Activated CD4-positive, alpha-beta T cell treated with anti-CD3 and anti-CD28 coated beads, Interleukin-2, amount 10 ng/mL, durations not matched to agents 7 days and 5 days (primary cell): Measurements from ENCODE around the gene SANBR. TPM values are rescaled to one million over a fixed set of nuclear protein-coding genes. Genes with fewer than 3 reads are reported as not detected.

Source experiments
- CTCF ChIA-PET: fragments of 350-600 bp; sonication (Branson Sonifier 250); formaldehyde crosslinking; loops from one replicate; lab custom pipeline; 2021; ENCODE audit warnings: antibody characterized with exemption; lab: Charles Lee
- POLR2A ChIA-PET: fragments of 350-600 bp; sonication (Branson Sonifier 250); formaldehyde crosslinking; loops from one replicate; lab custom pipeline; 2021; ENCODE audit warnings: antibody characterized with exemption; lab: Charles Lee
- DNase-seq: peaks from one replicate; pipeline ENCODE4 v3.0.0-alpha.2; 2020
- H3K27ac Mint-ChIP-seq: one replicate; pipeline ENCODE4 v1.8.0; 2021; ENCODE audit warnings: mild to moderate bottlenecking, moderate library complexity, mixed read lengths
- H3K27me3 Mint-ChIP-seq: one replicate; pipeline ENCODE4 v1.8.0; 2021; ENCODE audit warnings: mixed read lengths
- H3K36me3 Mint-ChIP-seq: one replicate; pipeline ENCODE4 v1.8.0; 2021; ENCODE audit warnings: low read depth, mixed read lengths
- H3K4me1 Mint-ChIP-seq: one replicate; pipeline ENCODE4 v1.8.0; 2021; ENCODE audit warnings: mixed read lengths
- H3K4me3 Mint-ChIP-seq: one replicate; pipeline ENCODE4 v1.8.0; 2021; ENCODE audit warnings: mild to moderate bottlenecking, moderate library complexity, mixed read lengths
- H3K9me3 Mint-ChIP-seq: one replicate; pipeline ENCODE4 v1.8.0; 2021; ENCODE audit warnings: mixed read lengths
- total RNA-seq, 2 experiments: library from RNA; stranded (reverse); gene quantifications; one replicate each; pipeline ENCODE4 v1.2.3, GENCODE V29; 2021

The SANBR gene
- total RNA-seq, 2 experiments from 2014 or later = 11.6 to 11.7 TPM

- POLR2A ChIA-PET = no interaction called here
- Mint-ChIP-seq H3K4me3 (no peak overlapping the region), H3K4me1 (peaks cover 5% of the 10 kb centered on the region), H3K27ac (no peak overlapping the region), H3K36me3 (peaks cover 9% of the 10 kb centered on the region), H3K9me3 (no peaks in the 10 kb centered on the region), H3K27me3 (no peaks in the 10 kb centered on the region)
- no peak for DNase-seq
- CTCF ChIA-PET = no interaction called here
Observed at GRCh38 chr2:61100801-61101200, 35.1 kb downstream of the SANBR start.

- H3K27ac Mint-ChIP-seq = no peak overlapping the region
- peaks cover 9% of the 10 kb centered on the region for H3K9me3 Mint-ChIP-seq
- ChIA-PET POLR2A (no interaction called here), CTCF (no interaction called here)
- H3K27me3 Mint-ChIP-seq = no peaks in the 10 kb centered on the region
- DNase-seq = no peak
- H3K4me3 Mint-ChIP-seq = no peak overlapping the region
- peaks cover 18% of the 10 kb centered on the region for H3K36me3 Mint-ChIP-seq
- no peaks in the 10 kb centered on the region for H3K4me1 Mint-ChIP-seq
Observed at GRCh38 chr2:61109291-61109690, 43.6 kb downstream of the SANBR start.

GRCh38 chr2:61111708-61112107, 46.0 kb downstream of the SANBR start:
- no peak overlapping the region for H3K4me3 Mint-ChIP-seq
- no peaks in the 10 kb centered on the region for H3K27me3 Mint-ChIP-seq
- POLR2A ChIA-PET = interaction anchor here (0.7 kb wide), 1 partner anchor 34 kb away, joined by 3 read pairs; no protein-coding TSS in a partner anchor
- CTCF ChIA-PET = no interaction called here
- peaks cover 28% of the 10 kb centered on the region for H3K36me3 Mint-ChIP-seq
- DNase-seq = no peak
- H3K27ac Mint-ChIP-seq = no peak overlapping the region
- H3K4me1 Mint-ChIP-seq = no peaks in the 10 kb centered on the region
- H3K9me3 Mint-ChIP-seq = peaks cover 11% of the 10 kb centered on the region

GRCh38 chr2:61114147-61114546, 48.5 kb downstream of the SANBR start:
- H3K4me3 Mint-ChIP-seq = no peak overlapping the region
- H3K27me3 Mint-ChIP-seq = no peaks in the 10 kb centered on the region
- H3K27ac Mint-ChIP-seq = no peak overlapping the region
- peaks cover 42% of the 10 kb centered on the region for H3K36me3 Mint-ChIP-seq
- H3K9me3 Mint-ChIP-seq = peaks cover 11% of the 10 kb centered on the region
- no peak for DNase-seq
- no peaks in the 10 kb centered on the region for H3K4me1 Mint-ChIP-seq
- ChIA-PET POLR2A (no interaction called here), CTCF (interaction anchor here (0.6 kb wide), 2 partner anchors 8 to 54 kb away, joined by 3 read pairs; no protein-coding TSS in a partner anchor)

Other genes with a start within 250 kb of the SANBR start
- gene REL, start 184.3 kb upstream of the SANBR start, total RNA-seq = 10 to 100 TPM; 18.4 to 22.3 TPM
- 10 to 100 TPM; 14.3 to 14.5 TPM for gene PEX13, start 48.2 kb upstream of the SANBR start, total RNA-seq
- gene PUS10, start 47.6 kb upstream of the SANBR start, total RNA-seq = 1 to 10 TPM; 5.7 to 8.8 TPM
- gene C2orf74, start 96.3 kb downstream of the SANBR start, total RNA-seq = 1 to 10 TPM; 7.1 to 9.1 TPM